Common myeloid progenitor, CD34-positive (primary cell): ENCODE data around the gene CAMTA1.
A peak's percentile ranks its signal among the peaks of the same experiment; 100 is the strongest.

Experiments
- CTCF ChIA-PET: fragments of 350-600 bp; sonication (Branson Sonifier 250); formaldehyde crosslinking; loops from one replicate; lab custom pipeline; 2021; ENCODE audit warnings: antibody characterized with exemption; lab: Charles Lee
- POLR2A ChIA-PET: fragments of 350-600 bp; sonication (Branson Sonifier 250); formaldehyde crosslinking; loops from one replicate; lab custom pipeline; 2021; ENCODE audit warnings: antibody characterized with exemption; lab: Charles Lee
- DNase-seq, 3 donors: peaks; one replicate each; pipeline versions ENCODE4 v3.0.0 to v3.0.0-alpha.2; 2013
- H3K27ac ChIP-seq, 2 experiments: 1 replicate in 1 of 2; 2 replicates in 1 of 2; pipeline ENCODE4 v1.7.0; 2013; ENCODE audit warnings: inconsistent platforms in 2 of 2, low read length in 2 of 2, mild to moderate bottlenecking in 2 of 2, low read depth in 1 of 2, moderate library complexity in 1 of 2; ENCODE audit not compliant: severe bottlenecking in 2 of 2, insufficient read depth in 1 of 2, poor library complexity in 1 of 2
- H3K27me3 ChIP-seq, 5 experiments: replicated peaks in 2 of 5; 1 replicate in 3 of 5; 2 replicates in 2 of 5; pipeline versions ENCODE4 v1.6.1 to v1.7.0; 2013; ENCODE audit warnings: low read length in 4 of 5, mild to moderate bottlenecking in 2 of 5, moderate library complexity in 2 of 5, inconsistent platforms in 1 of 5; ENCODE audit not compliant: insufficient read depth in 5 of 5, control insufficient read depth in 4 of 5
- H3K36me3 ChIP-seq, 4 experiments: 1 replicate in 2 of 4; 2 replicates in 2 of 4; pipeline versions ENCODE4 v1.6.1 to v1.7.0; 2013; ENCODE audit warnings: low read length in 3 of 4, control low read depth in 1 of 4, mild to moderate bottlenecking in 1 of 4; ENCODE audit not compliant: control insufficient read depth in 4 of 4, insufficient read depth in 4 of 4
- H3K4me1 ChIP-seq, 4 experiments: 1 replicate in 3 of 4; 2 replicates in 1 of 4; pipeline versions ENCODE4 v1.6.1 to v1.7.1; 2013; ENCODE audit warnings: low read length in 3 of 4, mild to moderate bottlenecking in 3 of 4, control low read depth in 1 of 4, inconsistent platforms in 1 of 4, moderate library complexity in 1 of 4; ENCODE audit not compliant: control insufficient read depth in 4 of 4, insufficient read depth in 4 of 4; ENCODE audit errors: control extremely low read depth in 1 of 4
- H3K4me3 ChIP-seq, 7 experiments: 1 replicate in 4 of 7; 2 replicates in 3 of 7; pipeline versions ENCODE4 v1.5.1 to v1.7.0; 2013; ENCODE audit warnings: mild to moderate bottlenecking in 7 of 7, low read length in 6 of 7, moderate library complexity in 6 of 7, inconsistent platforms in 2 of 7, low read depth in 2 of 7, control low read depth in 1 of 7; ENCODE audit not compliant: insufficient read depth in 4 of 7, control insufficient read depth in 1 of 7; ENCODE audit errors: extremely low read depth in 1 of 7
- H3K9me3 ChIP-seq, 5 experiments: 1 replicate in 4 of 5; 2 replicates in 1 of 5; pipeline versions ENCODE4 v1.6.1 to v1.7.1; 2013; ENCODE audit warnings: low read length in 4 of 5, mild to moderate bottlenecking in 2 of 5, inconsistent platforms in 1 of 5, low read depth in 1 of 5, moderate library complexity in 1 of 5; ENCODE audit not compliant: control insufficient read depth in 4 of 5, insufficient read depth in 2 of 5; ENCODE audit errors: control extremely low read depth in 1 of 5
- WGBS: methylation state at CpG from one replicate; pipeline ENCODE4 v1.1.5; 2013; ENCODE audit not compliant: insufficient coverage; 5-methylcytosine and 5-hydroxymethylcytosine counted together

The CAMTA1 gene

DNA sequence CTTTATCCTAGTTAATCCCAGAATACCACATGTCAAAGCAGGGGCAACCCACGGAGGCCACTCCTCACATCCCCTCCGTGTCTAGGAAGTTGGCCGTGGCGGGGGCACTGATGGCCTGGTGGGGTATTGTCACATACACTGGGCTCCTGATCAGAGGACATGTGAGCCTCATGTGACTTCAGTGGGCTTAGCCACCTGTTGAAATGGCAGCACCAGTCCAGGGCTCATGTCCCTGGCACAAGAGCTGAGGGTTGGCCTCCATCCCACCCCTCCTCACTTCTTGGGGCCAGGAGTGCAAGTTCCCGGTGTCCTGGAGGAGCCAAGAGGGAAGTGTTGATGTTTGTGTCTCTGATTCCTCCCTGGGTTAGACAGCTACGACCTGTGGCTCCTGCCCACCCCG, 313.4 kb downstream of the CAMTA1 start:
- H3K27me3 ChIP-seq: peaks cover 0 to 28% (median 0%) of the 10 kb centered on the region in 5 experiments
- H3K4me3 ChIP-seq: no peak overlapping the region
- H3K9me3 ChIP-seq: no peaks in the 10 kb centered on the region
- CTCF ChIA-PET: no interaction called here
- no peak overlapping the region for H3K27ac ChIP-seq
- POLR2A ChIA-PET: no interaction called here
- DNase-seq: no peak
- H3K4me1 ChIP-seq: no peaks in the 10 kb centered on the region
- WGBS: 87% methylated on average over 6 of the region's 7 CpGs
- no peaks in the 10 kb centered on the region for H3K36me3 ChIP-seq

DNA sequence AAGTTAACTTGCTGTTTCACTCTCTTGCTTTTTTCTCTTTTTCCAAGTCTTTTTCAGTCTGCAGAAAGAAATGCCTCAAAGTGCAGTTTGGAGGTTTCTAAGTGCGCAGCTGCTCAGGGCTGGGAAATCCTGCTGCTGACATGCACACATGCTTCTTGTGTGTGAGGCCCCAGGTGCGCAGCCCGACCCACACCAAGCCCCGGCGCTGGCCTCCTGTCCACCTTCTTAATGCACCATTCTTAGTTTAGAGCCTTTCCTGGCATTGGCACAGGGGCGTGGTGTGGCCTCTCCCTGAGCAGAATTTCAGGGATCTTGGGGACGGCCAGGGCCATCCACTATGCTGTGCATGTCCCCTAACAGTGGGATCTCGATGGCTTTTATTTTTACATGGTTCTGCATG, 315.2 kb downstream of the CAMTA1 start:
- ChIA-PET CTCF (no interaction called here), POLR2A (no interaction called here)
- no peaks in the 10 kb centered on the region for H3K36me3 ChIP-seq
- WGBS: 91% methylated on average over 8 of the region's 8 CpGs
- no peak overlapping the region for H3K27ac ChIP-seq
- peaks cover 0 to 21% (median 0%) of the 10 kb centered on the region in 5 experiments for H3K27me3 ChIP-seq
- no peaks in the 10 kb centered on the region for H3K4me1 ChIP-seq
- DNase-seq: no peak
- H3K4me3 ChIP-seq: no peak overlapping the region
- no peaks in the 10 kb centered on the region for H3K9me3 ChIP-seq

DNA sequence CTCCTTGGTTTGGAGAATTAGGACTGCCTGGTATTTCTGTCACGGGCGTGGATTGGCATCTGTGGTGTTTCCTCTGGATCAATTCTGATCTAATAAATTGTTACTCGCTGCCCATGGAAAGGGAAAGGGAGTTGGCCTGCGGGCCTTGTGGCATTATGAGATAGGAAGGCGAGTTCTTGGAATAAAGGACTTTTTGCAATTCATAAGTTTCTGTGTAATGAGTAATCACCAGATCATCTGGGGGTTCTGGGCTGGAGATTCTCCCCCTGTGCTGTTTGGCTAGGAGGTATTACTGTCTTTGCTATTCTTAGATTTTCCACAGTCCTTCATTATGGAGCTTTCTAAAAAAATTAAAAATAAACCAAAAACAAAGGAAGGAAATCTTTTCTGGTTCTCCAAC, 315.9 kb downstream of the CAMTA1 start:
- Histone ChIP-seq H3K9me3 (no peaks in the 10 kb centered on the region), H3K4me3 (no peak overlapping the region), H3K27me3 (peaks cover 0 to 17% (median 0%) of the 10 kb centered on the region in 5 experiments), H3K36me3 (no peaks in the 10 kb centered on the region), H3K4me1 (no peaks in the 10 kb centered on the region), H3K27ac (no peak overlapping the region)
- POLR2A ChIA-PET: no interaction called here
- CTCF ChIA-PET: no interaction called here
- no peak for DNase-seq
- WGBS: 94% methylated on average over 5 of the region's 5 CpGs

DNA sequence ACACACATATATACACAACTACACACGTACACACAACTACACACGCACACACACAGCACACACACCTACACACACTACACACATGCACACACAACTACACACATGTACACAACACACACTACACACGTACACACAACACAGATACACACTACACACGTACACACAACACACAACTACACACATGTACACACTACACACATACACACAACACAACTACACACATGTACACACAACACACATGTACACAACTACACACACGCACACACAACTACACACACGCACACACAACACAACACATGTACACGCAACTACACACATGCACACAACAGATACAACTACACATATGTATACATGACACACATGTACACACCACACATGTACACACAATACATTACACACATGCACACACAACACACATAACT, 318.1 kb downstream of the CAMTA1 start:
- H3K4me1 ChIP-seq: peaks cover 0 to 3% (median 0%) of the 10 kb centered on the region in 4 experiments
- H3K9me3 ChIP-seq: no peaks in the 10 kb centered on the region
- H3K27me3 ChIP-seq: peaks cover 0 to 6% (median 0%) of the 10 kb centered on the region in 5 experiments
- no peak overlapping the region for H3K4me3 ChIP-seq
- H3K27ac ChIP-seq: no peak overlapping the region
- DNase-seq: peak; percentile 21 to 91 (median 75)
- ChIA-PET POLR2A (no interaction called here), CTCF (no interaction called here)
- no peaks in the 10 kb centered on the region for H3K36me3 ChIP-seq
- 91% methylated on average over 6 of the region's 7 CpGs for WGBS

DNA sequence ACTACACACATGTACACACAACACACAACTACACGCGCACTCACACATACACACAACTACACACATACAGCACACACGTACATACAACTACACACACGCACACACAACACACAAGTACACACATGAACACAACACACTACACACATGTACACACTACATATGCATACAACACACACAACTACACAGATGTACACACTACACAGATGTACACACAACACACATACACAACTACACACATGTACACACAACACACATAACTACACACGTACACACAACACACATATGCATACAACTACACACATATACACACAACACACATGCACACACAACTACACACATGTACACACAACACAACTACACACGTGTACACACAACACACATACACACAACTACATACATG, 318.6 kb downstream of the CAMTA1 start:
- Histone ChIP-seq H3K9me3 (no peaks in the 10 kb centered on the region), H3K4me1 (peaks cover 0 to 4% (median 2%) of the 10 kb centered on the region in 4 experiments), H3K36me3 (no peaks in the 10 kb centered on the region), H3K27ac (no peak overlapping the region), H3K27me3 (peaks cover 0 to 6% (median 0%) of the 10 kb centered on the region in 5 experiments), H3K4me3 (no peak overlapping the region)
- CTCF ChIA-PET: no interaction called here
- WGBS: 79% methylated on average over 6 of the region's 6 CpGs
- DNase-seq: peak; percentile 13 to 91 (median 73)
- POLR2A ChIA-PET: no interaction called here

DNA sequence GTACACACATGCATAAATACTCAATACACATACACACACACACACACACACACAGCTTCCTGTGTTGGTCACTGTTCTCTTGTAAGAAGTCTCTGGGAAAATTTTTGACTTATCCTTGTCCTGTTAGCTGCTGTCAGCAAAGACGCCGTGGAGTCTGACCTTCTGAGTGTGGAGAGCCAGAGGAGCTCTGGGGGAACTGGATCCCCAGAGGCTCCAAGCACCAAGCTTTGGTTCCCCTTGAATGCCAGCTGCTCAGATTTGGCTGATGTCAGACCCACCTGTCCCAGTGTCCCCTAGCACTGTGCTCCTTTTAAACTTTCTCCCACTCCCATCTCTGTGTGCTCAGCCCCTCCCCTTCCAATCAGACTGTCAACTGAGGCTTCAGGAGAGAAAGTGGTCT, 319.1 kb downstream of the CAMTA1 start:
- DNase-seq: peak in 1 of 3 donors; percentile 8
- Histone ChIP-seq H3K4me1 (peaks cover 0 to 4% (median 2%) of the 10 kb centered on the region in 4 experiments), H3K4me3 (no peak overlapping the region), H3K27me3 (peaks cover 0 to 6% (median 0%) of the 10 kb centered on the region in 5 experiments), H3K36me3 (no peaks in the 10 kb centered on the region), H3K27ac (no peak overlapping the region), H3K9me3 (no peaks in the 10 kb centered on the region)
- POLR2A ChIA-PET: no interaction called here
- CTCF ChIA-PET: no interaction called here
- 75% methylated on average over 2 of the region's 2 CpGs for WGBS

DNA sequence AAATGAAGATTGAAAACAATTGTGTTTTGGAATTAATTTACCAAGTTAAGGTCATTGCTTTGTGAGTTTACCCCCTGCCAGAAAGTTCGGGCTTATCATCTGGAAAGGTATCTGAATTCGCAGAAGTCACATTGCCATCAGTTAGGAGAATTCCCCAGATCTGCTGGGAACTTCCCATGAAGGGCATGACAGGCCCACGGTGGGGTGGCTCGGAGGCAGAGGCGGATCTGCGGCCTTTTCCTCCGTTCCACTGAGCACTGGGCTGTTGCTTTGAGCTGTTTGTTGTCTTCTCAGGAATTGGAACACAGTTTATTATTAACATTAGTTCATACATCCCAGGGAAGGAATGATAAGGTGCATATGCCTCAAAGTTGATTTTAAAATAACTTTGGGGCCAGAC, 320.0 kb downstream of the CAMTA1 start:
- 100% methylated on average over 2 of the region's 7 CpGs for WGBS
- Histone ChIP-seq H3K27ac (no peak overlapping the region), H3K4me1 (peaks cover 0 to 4% (median 2%) of the 10 kb centered on the region in 4 experiments), H3K9me3 (no peaks in the 10 kb centered on the region), H3K4me3 (no peak overlapping the region), H3K27me3 (peaks cover 0 to 5% (median 0%) of the 10 kb centered on the region in 5 experiments), H3K36me3 (no peaks in the 10 kb centered on the region)
- CTCF ChIA-PET: no interaction called here
- POLR2A ChIA-PET: interaction anchor here (0.6 kb wide), 1 partner anchor 253 kb away, joined by 4 read pairs; no protein-coding TSS in a partner anchor
- no peak for DNase-seq
